Activated T-cell treated with anti-CD3 and anti-CD28 coated beads, Interleukin-2, amount 50 U/mL, for 48 hours (primary cell): Measurements from ENCODE around the gene ANKRD44.
A peak's percentile ranks its signal among the peaks of the same experiment; 100 is the strongest.

Source experiments
- DNase-seq, 2 experiments: peaks; one replicate each; pipeline ENCODE4 v3.0.0-alpha.2; 2020

ANKRD44 gene

GRCh38 chr2:197168705-197169104 lies 141.9 kb downstream of the ANKRD44 start:
- peak; percentile 81 to 82 for DNase-seq

GRCh38 chr2:197167608-197168314 lies 142.8 kb downstream of the ANKRD44 start:
- no peak for DNase-seq

GRCh38 chr2:197165020-197165419 lies 145.6 kb downstream of the ANKRD44 start:
- no peak for DNase-seq

GRCh38 chr2:197164141-197164754 lies 146.3 kb downstream of the ANKRD44 start:
- DNase-seq, result no peak

GRCh38 chr2:197163712-197164140 lies 146.9 kb downstream of the ANKRD44 start:
- DNase-seq, result no peak

GRCh38 chr2:197161774-197162173 lies 148.8 kb downstream of the ANKRD44 start:
- no peak for DNase-seq

- DNase-seq, result no peak
These were observed 150.8 kb downstream of the ANKRD44 start for GRCh38 chr2:197159661-197160211.

- DNase-seq, result no peak
These were observed 151.7 kb downstream of the ANKRD44 start for GRCh38 chr2:197158591-197159550.

GRCh38 chr2:197157879-197158537 lies 152.6 kb downstream of the ANKRD44 start:
- no peak for DNase-seq

GRCh38 chr2:197156771-197157170 lies 153.8 kb downstream of the ANKRD44 start:
- no peak for DNase-seq

- no peak for DNase-seq
These were observed 157.9 kb downstream of the ANKRD44 start for GRCh38 chr2:197152451-197153228.

GRCh38 chr2:197149546-197149945 lies 161.0 kb downstream of the ANKRD44 start:
- DNase-seq, result no peak

GRCh38 chr2:197148401-197148800 lies 162.2 kb downstream of the ANKRD44 start:
- no peak for DNase-seq

- DNase-seq, result no peak
These were observed 162.6 kb downstream of the ANKRD44 start for GRCh38 chr2:197147942-197148341.

- no peak for DNase-seq
These were observed 163.6 kb downstream of the ANKRD44 start for GRCh38 chr2:197146995-197147394.

- DNase-seq, result no peak
These were observed 165.0 kb downstream of the ANKRD44 start for GRCh38 chr2:197145471-197146056.

GRCh38 chr2:197144183-197144582 lies 166.4 kb downstream of the ANKRD44 start:
- DNase-seq, result no peak

- no peak for DNase-seq
These were observed 168.7 kb downstream of the ANKRD44 start for GRCh38 chr2:197141702-197142473.

- DNase-seq, result no peak
These were observed 170.5 kb downstream of the ANKRD44 start for GRCh38 chr2:197140045-197140444.

- no peak for DNase-seq
These were observed 172.1 kb downstream of the ANKRD44 start for GRCh38 chr2:197138506-197138905.
